Astrocyte (in vitro differentiated cells and primary cell): ENCODE data around the gene IL10RA. TPM values are rescaled to one million over a fixed set of nuclear protein-coding genes. Genes with fewer than 3 reads are reported as not detected.

Experiments used
- DNase-seq: peaks from one replicate; pipeline ENCODE4 v3.0.0-alpha.2; 2010; ENCODE audit warnings: low read depth
- FAIRE-seq: peaks from 2 replicates; lab custom pipeline; 2011; peaks lifted over from hg19 to GRCh38; lab: Jason Lieb, UNC
- H2AFZ ChIP-seq: 2 replicates; pipeline ENCODE4 v1.6.0; 2012; ENCODE audit warnings: low read depth, low read length, inconsistent platforms
- H3K27ac ChIP-seq: 2 replicates; pipeline ENCODE4 v1.5.1; 2011; ENCODE audit warnings: low read depth, low read length, inconsistent platforms
- H3K27me3 ChIP-seq: 2 replicates; pipeline ENCODE4 v1.6.0; 2011; ENCODE audit warnings: low read length, inconsistent platforms; ENCODE audit not compliant: insufficient read depth
- H3K36me3 ChIP-seq: 2 replicates; pipeline ENCODE4 v1.5.1; 2011; ENCODE audit warnings: low read length, inconsistent platforms; ENCODE audit not compliant: insufficient read depth
- H3K4me1 ChIP-seq: 2 replicates; pipeline ENCODE4 v1.5.1; 2011; ENCODE audit warnings: low read length, inconsistent platforms; ENCODE audit not compliant: insufficient read depth
- H3K4me2 ChIP-seq: 2 replicates; pipeline ENCODE4 v1.6.0; 2012; ENCODE audit warnings: low read length, inconsistent platforms
- H3K4me3 ChIP-seq: 2 replicates; pipeline ENCODE4 v1.5.1; 2011; ENCODE audit warnings: low read depth, mild to moderate bottlenecking, low read length, inconsistent platforms; ENCODE audit not compliant: insufficient read depth
- H3K79me2 ChIP-seq: 2 replicates; pipeline ENCODE4 v1.6.0; 2012; ENCODE audit warnings: mild to moderate bottlenecking, low read length, inconsistent platforms; ENCODE audit not compliant: insufficient read depth
- H3K9ac ChIP-seq: 2 replicates; pipeline ENCODE4 v1.6.0; 2012; ENCODE audit warnings: mild to moderate bottlenecking, low read length, inconsistent platforms
- H3K9me3 ChIP-seq: 2 replicates; pipeline ENCODE4 v1.5.1; 2012; ENCODE audit warnings: low read depth, mild to moderate bottlenecking, low read length, inconsistent platforms; ENCODE audit not compliant: insufficient read depth
- H4K20me1 ChIP-seq: 2 replicates; pipeline ENCODE4 v1.6.0; 2012; ENCODE audit warnings: low read length, inconsistent platforms; ENCODE audit not compliant: insufficient read depth
- H3K27ac Mint-ChIP-seq: one replicate; pipeline ENCODE4 v1.8.0; 2021; ENCODE audit warnings: mild to moderate bottlenecking, mixed read lengths; ENCODE audit not compliant: unreplicated experiment
- H3K27me3 Mint-ChIP-seq: one replicate; pipeline ENCODE4 v1.8.0; 2021; ENCODE audit warnings: low read depth, mixed read lengths; ENCODE audit not compliant: unreplicated experiment
- H3K36me3 Mint-ChIP-seq: one replicate; pipeline ENCODE4 v1.8.0; 2021; ENCODE audit warnings: low read depth, mixed read lengths; ENCODE audit not compliant: unreplicated experiment
- H3K4me1 Mint-ChIP-seq: one replicate; pipeline ENCODE4 v1.8.0; 2021; ENCODE audit warnings: low read depth, mixed read lengths; ENCODE audit not compliant: unreplicated experiment
- H3K4me3 Mint-ChIP-seq: one replicate; pipeline ENCODE4 v1.8.0; 2021; ENCODE audit warnings: mild to moderate bottlenecking, moderate library complexity, mixed read lengths; ENCODE audit not compliant: unreplicated experiment
- H3K9me3 Mint-ChIP-seq: one replicate; pipeline ENCODE4 v1.8.0; 2021; ENCODE audit warnings: mild to moderate bottlenecking, mixed read lengths; ENCODE audit not compliant: unreplicated experiment
- CTCF ChIP-seq: IDR thresholded peaks from 2 replicates; pipeline ENCODE4 v1.5.1; 2011; ENCODE audit warnings: low read depth, mild to moderate bottlenecking, inconsistent platforms, low read length, moderate library complexity; ENCODE audit not compliant: insufficient read depth
- EZH2 ChIP-seq: IDR thresholded peaks from 2 replicates; pipeline ENCODE4 v1.6.1; 2012; ENCODE audit warnings: mild to moderate bottlenecking, low read length, inconsistent platforms; ENCODE audit not compliant: insufficient read depth
- total RNA-seq: library from RNA; stranded (reverse); gene quantifications from 2 replicates; pipeline ENCODE4 v1.2.1, GENCODE V29; 2021

The IL10RA gene
- total RNA-seq, 1 donor from 2014 or later: 0.73 TPM

- H3K9me3 ChIP-seq: no peaks in the 10 kb centered on the region
- H3K4me3 ChIP-seq: no peak overlapping the region
- H2AFZ ChIP-seq: no peak overlapping the region
- DNase-seq (no peak), FAIRE-seq (no peak)
- no peaks in the 10 kb centered on the region for H3K36me3 Mint-ChIP-seq
- H3K27ac Mint-ChIP-seq: no peak overlapping the region
- no peak overlapping the region for H3K9ac ChIP-seq
- H3K27me3 Mint-ChIP-seq: peaks cover 19% of the 10 kb centered on the region
- H3K9me3 Mint-ChIP-seq: peaks cover 6% of the 10 kb centered on the region
- no peak overlapping the region for H3K27ac ChIP-seq
- H3K27me3 ChIP-seq: no peaks in the 10 kb centered on the region
- no peaks in the 10 kb centered on the region for H4K20me1 ChIP-seq
- H3K79me2 ChIP-seq: no peaks in the 10 kb centered on the region
- TF ChIP-seq EZH2 (no peak), CTCF (no peak)
- no peaks in the 10 kb centered on the region for H3K36me3 ChIP-seq
- H3K4me2 ChIP-seq: no peak overlapping the region
- no peak overlapping the region for H3K4me3 Mint-ChIP-seq
- peaks cover 10% of the 10 kb centered on the region for H3K4me1 Mint-ChIP-seq
- no peaks in the 10 kb centered on the region for H3K4me1 ChIP-seq
Measured at GRCh38 chr11:118001494-118001971, 15.3 kb downstream of the IL10RA start.

GRCh38 chr11:118002010-118002540 is 15.9 kb downstream of the IL10RA start:
- FAIRE-seq (no peak), DNase-seq (no peak)
- no peaks in the 10 kb centered on the region for H3K4me1 ChIP-seq
- Mint-ChIP-seq H3K27me3 (peaks cover 23% of the 10 kb centered on the region), H3K9me3 (peaks cover 6% of the 10 kb centered on the region), H3K4me3 (no peak overlapping the region), H3K27ac (peak overlapping the region; percentile 1), H3K4me1 (peaks cover 10% of the 10 kb centered on the region), H3K36me3 (no peaks in the 10 kb centered on the region)
- H3K4me2 ChIP-seq: no peak overlapping the region
- H2AFZ ChIP-seq: no peak overlapping the region
- no peak overlapping the region for H3K27ac ChIP-seq
- H3K27me3 ChIP-seq: no peaks in the 10 kb centered on the region
- H3K9me3 ChIP-seq: no peaks in the 10 kb centered on the region
- H3K79me2 ChIP-seq: no peaks in the 10 kb centered on the region
- H3K36me3 ChIP-seq: no peaks in the 10 kb centered on the region
- TF ChIP-seq CTCF (no peak), EZH2 (no peak)
- no peak overlapping the region for H3K4me3 ChIP-seq
- no peak overlapping the region for H3K9ac ChIP-seq
- no peaks in the 10 kb centered on the region for H4K20me1 ChIP-seq
